HepG2 (cell line): ENCODE results near the gene LIPA. TPM values are rescaled to one million over a fixed set of nuclear protein-coding genes. Genes with fewer than 3 reads are reported as not detected.

Source experiments
- ATAC-seq: fragments of 200-7000 bp; cut with Tn5 transposase; 3 replicates; pipeline ENCODE4 v1.9.1; 2020; ENCODE audit warnings: mild to moderate bottlenecking, moderate library complexity
- BruUV-seq: library from RNA; stranded (reverse); fragments of 400-500 nt; replicated peaks from 2 replicates; lab custom pipeline; 2021; lab: Mats Ljungman, UMichigan
- CTCF ChIA-PET: fragments of 300-600 bp; formaldehyde crosslinking; extraction: SDS; loops from one replicate; lab custom pipeline; 2021; ENCODE audit warnings: low total read pairs, inconsistent platforms, low intra/inter-chr PET ratio; lab: Yijun Ruan, JAX
- POLR2A ChIA-PET: fragments of 350-600 bp; sonication (Branson Sonifier 250); formaldehyde crosslinking; loops from one replicate; lab custom pipeline; 2020; ENCODE audit warnings: antibody characterized with exemption, inconsistent platforms; lab: Yijun Ruan, JAX
- DNase-seq: peaks from one replicate; pipeline ENCODE4 v3.0.0-alpha.2; 2015; ENCODE audit warnings: low spot score
- FAIRE-seq: peaks from 3 replicates; lab custom pipeline; 2011; peaks lifted over from hg19 to GRCh38; lab: Jason Lieb, UNC
- H2AFZ ChIP-seq: one replicate; pipeline ENCODE4 v1.6.1; 2011; ENCODE audit warnings: low read length, inconsistent platforms
- H3K27ac ChIP-seq: fragments of 300-600 bp; 3 replicates; pipeline ENCODE4 v1.8.0; 2011; ENCODE audit warnings: mixed run types, mild to moderate bottlenecking, mixed read lengths, low read length, inconsistent platforms; ENCODE audit not compliant: insufficient read depth; ENCODE audit errors: extremely low read length
- H3K27me3 ChIP-seq, 2 experiments: fragments of 200-600 bp in 1 of 2; 2 replicates in 1 of 2; 3 replicates in 1 of 2; pipeline versions ENCODE4 v1.6.0 to v1.8.0; 2011; ENCODE audit warnings: low read length in 2 of 2, mild to moderate bottlenecking in 2 of 2, moderate library complexity in 2 of 2, inconsistent platforms in 1 of 2; ENCODE audit not compliant: insufficient read depth in 2 of 2, control insufficient read depth in 1 of 2
- H3K36me3 ChIP-seq, 2 experiments: fragments of 200-600 bp in 1 of 2; replicated peaks in 1 of 2; 2 replicates in 1 of 2; 3 replicates in 1 of 2; pipeline versions ENCODE4 v1.5.1 to v1.8.0; 2011; ENCODE audit warnings: low read length in 2 of 2, inconsistent platforms in 1 of 2; ENCODE audit not compliant: insufficient read depth in 2 of 2, control insufficient read depth in 1 of 2
- H3K4me1 ChIP-seq: 2 replicates; pipeline ENCODE4 v1.5.1; 2012; ENCODE audit warnings: low read length, inconsistent platforms; ENCODE audit not compliant: insufficient read depth
- H3K4me2 ChIP-seq: 2 replicates; pipeline ENCODE4 v1.6.0; 2011; ENCODE audit warnings: low read depth, low read length, inconsistent platforms
- H3K4me3 ChIP-seq, 3 experiments: fragments of 200-600 bp in 1 of 3; sonication (generic), shearing (Covaris generic) in 1 of 3; replicated peaks in 1 of 3; 2 replicates each; pipeline ENCODE4 v1.5.1; 2011 to 2016; ENCODE audit warnings: low read length in 3 of 3, inconsistent platforms in 2 of 3, low read depth in 2 of 3, mild to moderate bottlenecking in 2 of 3, control low read depth in 1 of 3, mixed read lengths in 1 of 3; ENCODE audit not compliant: insufficient read depth in 1 of 3
- H3K79me2 ChIP-seq: one replicate; pipeline ENCODE4 v1.6.1; 2011; ENCODE audit warnings: low read length, inconsistent platforms; ENCODE audit not compliant: insufficient read depth
- H3K9ac ChIP-seq: 2 replicates; pipeline ENCODE4 v1.6.0; 2011; ENCODE audit warnings: mild to moderate bottlenecking, low read depth, low read length, inconsistent platforms; ENCODE audit not compliant: insufficient read depth
- H3K9me3 ChIP-seq: 2 replicates; pipeline ENCODE4 v1.5.1; 2012; ENCODE audit warnings: mild to moderate bottlenecking, low read length
- H4K20me1 ChIP-seq: 2 replicates; pipeline ENCODE4 v1.6.0; 2011; ENCODE audit warnings: inconsistent platforms, mild to moderate bottlenecking, low read length, moderate library complexity; ENCODE audit not compliant: insufficient read depth
- CENPX ChIP-seq: sonication (generic); formaldehyde crosslinking; IDR thresholded peaks from 2 replicates; pipeline ENCODE4 v1.9.0; 2021; ENCODE audit warnings: mild to moderate bottlenecking, missing genetic modification reagents, moderate library complexity
- HNRNPK ChIP-seq: fragments of 200-400 bp; formaldehyde crosslinking; IDR thresholded peaks from 2 replicates; pipeline ENCODE4 v1.6.1; 2018; ENCODE audit warnings: low read length, low read depth, moderate library complexity, mild to moderate bottlenecking; ENCODE audit not compliant: poor library complexity, severe bottlenecking
- IRF2 ChIP-seq: IDR thresholded peaks from 2 replicates; pipeline ENCODE4 v1.6.1; 2018; ENCODE audit warnings: missing genetic modification reagents, missing compliant biosample characterization
- MAFF ChIP-seq: IDR thresholded peaks from 2 replicates; pipeline ENCODE4 v1.6.1; 2011; ENCODE audit warnings: low read depth, low read length, improper control_type of control experiment
- MAFK ChIP-seq, 2 experiments: IDR thresholded peaks in 1 of 2; conservative IDR thresholded peaks in 1 of 2; 2 replicates each; pipeline ENCODE4 v1.6.1; 2011; ENCODE audit warnings: improper control_type of control experiment in 2 of 2, low read length in 2 of 2
- MATR3 ChIP-seq: sonication (generic); formaldehyde crosslinking; IDR thresholded peaks from 2 replicates; pipeline ENCODE4 v1.4.0; 2020; ENCODE audit warnings: missing genetic modification reagents
- MED1 ChIP-seq: sonication (generic); formaldehyde crosslinking; IDR thresholded peaks from 2 replicates; pipeline ENCODE4 v1.4.0; 2020; ENCODE audit warnings: missing genetic modification reagents
- NR0B2 ChIP-seq: sonication (generic); formaldehyde crosslinking; IDR thresholded peaks from 2 replicates; pipeline ENCODE4 v1.4.0; 2020; ENCODE audit warnings: mild to moderate bottlenecking, missing genetic modification reagents
- PITX1 ChIP-seq: sonication (generic); formaldehyde crosslinking; IDR thresholded peaks from 2 replicates; pipeline ENCODE4 v1.5.1; 2020; ENCODE audit warnings: mild to moderate bottlenecking, missing genetic modification reagents
- RAD51 ChIP-seq: fragments of 450-650 bp; IDR thresholded peaks from 2 replicates; pipeline ENCODE4 v1.6.1; 2016; ENCODE audit warnings: borderline replicate concordance
- ZBTB33 ChIP-seq: sonication (generic); formaldehyde crosslinking; IDR thresholded peaks from 2 replicates; pipeline ENCODE4 v1.4.0; 2020; ENCODE audit warnings: missing genetic modification reagents
- ZNF460 ChIP-seq: sonication (generic); formaldehyde crosslinking; IDR thresholded peaks from 2 replicates; pipeline ENCODE4 v1.5.1; 2020; ENCODE audit warnings: missing genetic modification reagents, mild to moderate bottlenecking, borderline replicate concordance
- WGBS: methylation state at CpG from one replicate; pipeline ENCODE4 v1.1.6; 2017; ENCODE audit warnings: low lambda C conversion rate; 5-methylcytosine and 5-hydroxymethylcytosine counted together
- in situ Hi-C: cut with HindIII; loops from 2 replicates; pipeline ENCODE4 v1.10.0; 2017; ENCODE audit warnings: low pct_unique_long_range_greater_than_20kb; ENCODE audit not compliant: extremely low pct_ligation_motif_present
- intact Hi-C: fragments of 100-400 bp; cut with micrococcal nuclease; formaldehyde crosslinking; loops from one replicate; pipeline ENCODE4 v1.10.0; 2022; ENCODE audit not compliant: unreplicated experiment
- polyA plus RNA-seq, 8 experiments: library from polyadenylated mRNA; depleted of rRNA in 3 of 8; stranded (reverse) in 7 of 8; unstranded in 1 of 8; fragments of >200 nt; fragmentation: Illumina TruSeq in 4 of 8; extraction: Trizol in 4 of 8; gene quantifications; 2 replicates each; pipeline versions ENCODE4 v1.2.1 to v1.2.3, GENCODE V29; 2011 to 2016; ENCODE audit warnings: low read depth in 4 of 8, missing spikeins in 1 of 8, mixed read lengths in 1 of 8; ENCODE audit not compliant: insufficient read depth in 1 of 8
- total RNA-seq, 5 experiments: library from RNA; depleted of rRNA; stranded (reverse); fragments of >200 nt; fragmentation: Illumina TruSeq; extraction: Trizol; gene quantifications; 2 replicates each; pipeline ENCODE4 v1.2.3, GENCODE V29; 2016; ENCODE audit warnings: low read depth in 1 of 5

The LIPA gene
- total and polyA plus RNA-seq, 2 of the 13 experiments (the other 11 are each of a cell fraction or from before 2014, with no cell fraction given), result 57.1 to 79.5 TPM

GRCh38 chr10:89210794-89211425 is 40.7 kb downstream of the LIPA start:
- no TSS peak for BruUV-seq
- peaks cover 17 to 41% of the 10 kb centered on the region in 2 experiments for H3K27me3 ChIP-seq
- 26% methylated on average over 3 of the region's 3 CpGs for WGBS
- H3K4me3 ChIP-seq, result no peak overlapping the region
- ChIA-PET CTCF (interaction anchor here (3.7 kb wide), 1 partner anchor 181 kb away, joined by 17 read pairs; no protein-coding TSS in a partner anchor), POLR2A (no interaction called here)
- peaks cover 1 to 19% of the 10 kb centered on the region in 2 experiments; a peak in 2 of 5 replicates for H3K36me3 ChIP-seq
- no peak overlapping the region for H2AFZ ChIP-seq
- DNase-seq (no peak), FAIRE-seq (no peak), ATAC-seq (no peak)
- no peaks in the 10 kb centered on the region for H3K9me3 ChIP-seq
- TF ChIP-seq MAFK (conservative IDR thresholded peaks at IDR 0.05 in 1 of 2, IDR thresholded peaks at IDR 0.05 in 1 of 2; ENCODE audit: low read length in 2 of 2) (peak; percentile 43 to 69; a peak in 2 of 4 replicates), MED1 (CRISPR knock-in tag) (no peak), MAFF (0 out of 2 replicates have a peak, but pooled peaks have one; percentile 24)
- H3K4me2 ChIP-seq, result no peak overlapping the region
- no peak overlapping the region for H3K9ac ChIP-seq
- H3K4me1 ChIP-seq, result peaks cover 22% of the 10 kb centered on the region
- no peak overlapping the region for H3K27ac ChIP-seq
- no peaks in the 10 kb centered on the region for H3K79me2 ChIP-seq
- intact Hi-C loops, result no loop called here
- in situ Hi-C loops, result loop anchor here (25.0 kb wide), 1 partner anchor 374 kb away; no protein-coding TSS in a partner anchor
- no peaks in the 10 kb centered on the region for H4K20me1 ChIP-seq

GRCh38 chr10:89209718-89210117 is 41.9 kb downstream of the LIPA start:
- POLR2A ChIA-PET, result no interaction called here
- H3K9me3 ChIP-seq, result no peaks in the 10 kb centered on the region
- no peak overlapping the region for H2AFZ ChIP-seq
- H3K4me1 ChIP-seq, result peaks cover 22% of the 10 kb centered on the region
- in situ Hi-C loops (loop anchor here (5.0 to 25.0 kb wide), 3 partner anchors 177 to 372 kb away; no protein-coding TSS in a partner anchor), intact Hi-C loops (no loop called here)
- no peak for DNase-seq
- no peak overlapping the region for H3K9ac ChIP-seq
- no peaks in the 10 kb centered on the region for H3K79me2 ChIP-seq
- H3K4me2 ChIP-seq, result no peak overlapping the region
- H3K4me3 ChIP-seq, result no peak overlapping the region
- CTCF ChIA-PET, result interaction anchor here (1.6 kb wide), 1 partner anchor 180 kb away, joined by 4 read pairs; no protein-coding TSS in a partner anchor
- no TSS peak for BruUV-seq
- no peak for ATAC-seq
- H3K27me3 ChIP-seq, result peaks cover 17 to 49% of the 10 kb centered on the region in 2 experiments
- no peak overlapping the region for H3K27ac ChIP-seq
- WGBS, result 54% methylated on average over 5 of the region's 5 CpGs
- H3K36me3 ChIP-seq, result peaks cover 0 to 11% of the 10 kb centered on the region in 2 experiments; a peak in 1 of 5 replicates
- no peak for FAIRE-seq
- H4K20me1 ChIP-seq, result no peaks in the 10 kb centered on the region
- no peak for TF ChIP-seq ZBTB33
- no peak for TF ChIP-seq NR0B2 (CRISPR knock-in tag)
- TF ChIP-seq PITX1 (CRISPR knock-in tag), result no peak
- no peak for TF ChIP-seq MATR3 (CRISPR knock-in tag)
- no peak for TF ChIP-seq RAD51
- TF ChIP-seq HNRNPK, result no peak
- no peak for TF ChIP-seq ZNF460 (CRISPR knock-in tag)
- no peak for TF ChIP-seq IRF2
- TF ChIP-seq CENPX (CRISPR knock-in tag), result no peak
